DMS114 treated with DMSO at 0.1 percent for 48 hours (cell line): ENCODE measurements around the gene PDGFRB.

Source experiments
- DNase-seq: peaks from one replicate; lab custom pipeline; 2025; ENCODE audit not compliant: unreplicated experiment; lab: John Stamatoyannopoulos, UW

Gene PDGFRB

GRCh38 chr5:150164211-150164980, 8.8 kb upstream of the PDGFRB start:
- no peak for DNase-seq

DNA sequence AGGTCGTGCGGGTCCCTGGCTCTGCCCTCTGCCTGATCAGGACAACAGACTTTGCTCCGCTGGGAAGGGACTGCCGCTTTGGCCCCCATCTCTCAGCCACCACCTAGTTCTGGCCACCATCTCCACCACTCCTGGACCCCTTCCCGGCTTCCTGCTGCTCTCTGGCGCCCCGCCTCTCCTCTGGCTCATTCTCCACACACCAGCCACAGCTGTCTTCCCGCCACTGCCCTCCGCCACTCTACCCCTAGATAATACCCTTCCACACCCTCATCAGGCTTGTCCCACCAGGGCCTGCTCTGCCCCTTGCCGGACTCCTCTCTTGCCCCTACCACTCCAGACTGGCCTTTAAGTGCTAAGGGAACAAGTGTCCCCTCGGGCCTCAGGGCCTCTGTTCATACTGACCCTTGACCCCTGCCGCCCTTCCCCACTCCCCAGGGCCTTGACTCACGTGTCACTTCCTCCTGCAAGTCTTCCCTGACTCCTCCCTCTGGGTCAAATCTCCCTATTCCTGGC, 8.0 kb upstream of the PDGFRB start:
- no peak for DNase-seq

GRCh38 chr5:150163035-150163434, 7.4 kb upstream of the PDGFRB start:
- no peak for DNase-seq

DNA sequence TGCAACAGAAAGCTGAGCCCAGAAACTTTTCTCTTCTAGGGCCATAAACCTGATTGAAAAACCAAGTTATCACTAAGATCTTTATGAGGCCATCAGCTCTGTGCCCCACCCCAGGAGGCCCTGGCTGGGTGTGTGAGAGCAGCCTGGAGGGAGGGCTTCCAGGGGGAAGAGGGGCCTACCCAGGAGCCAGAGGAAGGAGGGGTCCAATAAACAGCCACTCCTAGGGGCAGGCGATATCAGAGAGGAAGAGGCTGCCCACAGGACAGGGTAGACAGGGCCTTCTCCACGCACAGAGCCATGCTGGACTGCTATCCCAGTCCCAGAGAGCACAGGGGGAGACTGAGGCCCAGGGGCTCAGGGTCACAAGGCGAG, 6.5 kb upstream of the PDGFRB start:
- DNase-seq: no peak

GRCh38 chr5:150161242-150162141, 5.8 kb upstream of the PDGFRB start:
- peak; percentile 77 for DNase-seq

- DNase-seq: no peak
Measured at GRCh38 chr5:150160448-150161081, 4.9 kb upstream of the PDGFRB start.

- no peak for DNase-seq
Measured at GRCh38 chr5:150159741-150160179, 4.1 kb upstream of the PDGFRB start.

GRCh38 chr5:150159031-150159430, 3.4 kb upstream of the PDGFRB start:
- DNase-seq: no peak

- DNase-seq: no peak
Measured at GRCh38 chr5:150158170-150158949, 2.7 kb upstream of the PDGFRB start.

DNA sequence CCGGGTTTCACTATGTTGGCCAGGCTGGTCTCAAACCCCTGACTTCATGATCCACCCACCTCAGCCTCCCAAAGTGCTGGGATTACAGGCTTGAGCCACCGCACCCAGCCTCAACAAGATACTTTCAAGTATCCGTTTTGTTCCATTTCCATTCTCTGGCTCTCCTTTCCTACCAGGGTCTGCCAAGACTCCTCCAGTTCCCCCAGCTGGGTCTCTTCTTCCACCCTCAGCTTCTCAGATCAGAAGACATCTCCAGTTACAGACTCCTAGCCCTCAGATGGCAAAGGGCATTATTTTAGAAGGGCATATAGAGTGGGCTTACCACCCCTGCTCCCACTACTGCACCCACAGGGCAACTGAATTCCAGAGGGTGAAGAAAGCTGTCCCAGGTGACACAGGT, 1.5 kb upstream of the PDGFRB start:
- DNase-seq: no peak

- no peak for DNase-seq
Measured at GRCh38 chr5:150156540-150156939, 895 bp upstream of the PDGFRB start.

GRCh38 chr5:150156027-150156368, 353 bp upstream of the PDGFRB start:
- no peak for DNase-seq

DNA sequence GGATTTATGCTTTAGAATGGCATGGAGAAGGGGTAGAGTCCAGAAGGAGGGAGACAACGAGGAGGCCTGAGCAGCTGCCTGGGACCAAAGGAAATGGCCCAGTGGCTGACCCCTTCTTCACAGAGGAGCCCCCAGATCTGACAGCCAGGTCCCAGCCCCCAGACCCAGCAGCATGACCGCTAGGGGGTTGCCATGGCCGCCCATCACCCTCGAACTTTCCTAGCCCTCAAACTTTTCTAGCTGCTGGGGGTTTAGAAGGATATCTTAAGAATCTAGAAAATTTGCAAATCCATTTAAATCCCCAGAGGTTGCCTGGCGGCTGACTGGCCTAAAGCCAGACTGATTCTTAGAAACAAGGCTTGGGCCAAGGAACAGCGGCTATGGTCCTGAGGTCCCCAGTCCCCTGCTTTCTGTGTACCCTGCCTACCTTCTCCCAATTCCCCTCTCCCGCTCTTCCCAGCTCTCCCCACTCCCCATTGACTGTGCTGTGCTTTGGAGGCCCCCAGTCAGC, 972 bp downstream of the PDGFRB start:
- DNase-seq: no peak

GRCh38 chr5:150153957-150154617, 1.6 kb downstream of the PDGFRB start:
- DNase-seq: peak; percentile 25

GRCh38 chr5:150153483-150153882, 2.2 kb downstream of the PDGFRB start:
- no peak for DNase-seq

DNA sequence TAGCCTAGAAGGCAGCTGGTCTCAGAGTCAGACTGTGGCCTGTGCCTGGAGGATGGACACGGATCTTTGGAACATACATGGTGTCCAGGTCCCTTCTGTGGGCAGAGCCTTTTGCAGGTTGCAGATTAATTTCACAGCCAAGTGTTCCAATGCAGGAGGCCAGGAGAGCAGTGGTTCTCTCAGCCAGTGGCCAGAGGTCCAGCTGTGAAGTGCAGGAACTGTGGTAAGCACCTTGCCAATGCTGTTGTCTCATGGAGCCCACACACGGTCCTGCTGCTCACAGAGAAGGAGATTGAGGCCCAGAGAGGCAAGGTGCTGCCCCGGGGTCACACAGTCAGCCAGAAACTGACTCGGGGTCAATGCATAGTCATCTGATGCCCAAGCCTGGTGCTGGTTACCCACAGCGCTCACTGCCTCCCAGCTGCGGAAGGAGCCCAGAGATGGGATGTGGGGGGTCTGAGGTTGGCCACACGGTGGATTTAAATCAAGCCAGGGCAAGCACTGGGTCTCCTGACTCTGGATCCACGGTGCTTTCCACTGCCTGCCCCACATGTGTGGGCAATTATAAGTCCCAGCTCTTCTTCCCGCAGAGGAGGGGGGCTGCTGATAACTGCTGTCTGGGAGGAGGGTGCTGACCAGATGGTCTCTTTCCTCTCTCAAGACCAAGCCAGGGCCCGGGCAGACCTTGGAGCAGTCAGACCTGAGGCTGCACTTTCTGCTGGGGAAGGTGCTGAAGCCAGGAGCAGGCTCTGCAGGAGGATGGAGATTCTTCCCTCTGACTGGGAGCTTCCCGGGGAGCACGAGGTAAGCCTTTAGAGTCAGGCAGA, 2.8 kb downstream of the PDGFRB start:
- no peak for DNase-seq

GRCh38 chr5:150149618-150150017, 6.0 kb downstream of the PDGFRB start:
- DNase-seq: no peak

DNA sequence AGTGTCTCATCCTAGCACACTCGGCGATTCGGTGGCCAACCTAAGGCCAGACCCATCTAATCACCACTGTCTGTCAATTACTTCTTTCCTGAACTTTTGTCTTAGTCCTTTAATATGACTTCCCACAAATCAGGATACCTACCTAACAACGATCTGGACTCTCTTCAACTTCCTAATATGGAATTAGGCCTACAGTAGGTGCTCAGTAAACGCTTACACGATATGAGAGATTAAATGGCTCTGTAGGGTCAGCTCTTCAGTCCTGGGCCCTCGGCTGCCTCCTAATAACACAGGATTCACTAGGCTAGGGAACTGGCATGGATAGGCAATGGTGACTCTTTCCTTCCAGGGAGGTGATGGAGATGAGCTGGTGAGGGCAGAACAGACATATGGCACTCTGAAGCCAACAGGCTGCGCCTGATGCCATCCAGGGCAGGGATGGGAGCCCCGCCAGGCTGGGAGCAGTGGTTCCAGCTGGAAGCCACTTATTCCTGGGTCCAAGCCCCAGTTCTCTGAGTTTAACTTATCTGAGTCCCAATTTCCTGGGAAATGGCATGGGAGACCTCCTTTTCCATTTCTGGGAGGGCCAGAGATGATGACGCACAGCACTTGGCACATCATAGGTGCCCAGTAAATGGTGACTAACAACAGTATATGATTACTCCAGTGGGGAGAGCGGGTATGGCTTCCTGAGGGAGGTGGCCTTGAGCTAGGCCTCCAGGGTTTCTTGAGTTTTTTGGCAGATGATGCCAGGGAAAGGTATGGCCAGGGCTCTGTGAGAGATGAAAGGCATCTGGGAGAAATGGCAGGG, 7.3 kb downstream of the PDGFRB start:
- no peak for DNase-seq
